Measurements from ENCODE around the gene ATOH7. TPM values are rescaled to one million over a fixed set of nuclear protein-coding genes. Genes with fewer than 3 reads are reported as not detected.
"Not testable (repeated sequence)": the region's sequence is repeated elsewhere in the genome, so short reads cannot be mapped to it uniquely, and the experiment has no call there.

Gene ATOH7
- total RNA-seq, 1 donor from 2014 or later = not detected

DNA sequence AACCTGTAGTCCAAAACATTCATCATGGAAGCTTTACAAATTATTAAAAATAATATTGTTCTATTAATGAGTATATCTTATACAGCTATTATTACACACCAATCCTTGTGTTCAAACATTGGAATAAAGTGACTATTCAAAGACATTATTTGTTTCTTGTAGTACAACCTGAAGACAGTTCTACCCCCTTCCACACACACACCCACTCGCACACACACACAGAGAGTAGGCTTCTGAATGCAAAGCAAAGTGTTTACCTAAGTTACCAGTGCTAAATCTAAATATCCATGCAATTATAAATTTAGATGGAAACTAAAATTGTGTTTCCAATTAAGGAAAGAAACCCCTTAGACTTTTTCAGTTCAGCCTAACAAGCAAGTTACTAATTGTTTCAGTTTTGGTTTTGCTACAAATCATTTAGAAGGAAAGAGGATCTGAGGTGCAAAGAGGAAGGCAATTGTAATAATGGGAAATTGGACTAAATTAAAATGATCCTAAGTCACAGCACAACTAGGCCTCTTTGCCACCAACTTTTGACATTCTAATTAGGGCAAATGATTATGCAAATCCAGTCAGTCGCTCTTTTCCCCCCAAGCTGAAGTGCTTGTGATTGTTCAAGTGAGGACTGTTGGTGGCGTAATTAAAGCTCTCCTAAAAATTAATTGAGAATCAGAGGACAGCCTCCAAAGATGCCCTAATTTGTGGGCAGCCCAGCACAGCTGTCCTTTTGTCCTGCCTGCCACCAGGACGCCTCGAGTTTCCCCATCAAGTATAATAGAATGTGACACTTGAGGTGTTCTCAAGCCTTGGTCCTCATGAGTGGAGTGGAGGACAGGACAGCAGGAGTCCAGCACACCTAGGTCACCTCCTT lies 19.9 kb upstream of the ATOH7 start:
- Mint-ChIP-seq H3K27ac (no peak overlapping the region), H3K27me3 (ENCODE audit: insufficient read depth) (peaks cover 14% of the 10 kb centered on the region), H3K9me3 (no peaks in the 10 kb centered on the region), H3K36me3 (ENCODE audit: low read depth) (no peaks in the 10 kb centered on the region), H3K4me1 (ENCODE audit: low read depth) (peaks cover 4% of the 10 kb centered on the region), H3K4me3 (no peak overlapping the region)
- DNase-seq (ENCODE audit: low spot score) = no peak
- intact Hi-C loops (cut with micrococcal nuclease) = no loop called here

DNA sequence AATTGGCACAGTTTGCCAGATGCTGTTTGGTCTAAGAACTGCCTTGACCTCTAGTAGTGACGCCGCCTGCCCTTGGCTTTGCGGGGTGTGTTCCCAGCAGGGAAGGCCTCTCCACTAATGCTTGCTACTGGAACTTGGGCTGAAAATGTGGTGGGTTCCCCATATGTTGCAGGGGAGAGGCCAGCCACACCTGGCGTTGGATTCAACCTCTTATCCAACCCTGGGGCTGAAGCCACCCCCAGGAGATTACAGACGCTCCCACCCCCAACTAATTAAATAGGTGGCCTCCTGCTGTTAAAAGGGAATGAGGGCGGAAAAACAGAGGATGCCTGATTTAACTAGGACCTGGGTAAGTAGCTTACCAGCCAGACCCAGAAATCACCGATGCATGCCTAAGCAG lies 19.2 kb upstream of the ATOH7 start:
- Mint-ChIP-seq H3K36me3 (ENCODE audit: low read depth) (no peaks in the 10 kb centered on the region), H3K27me3 (ENCODE audit: insufficient read depth) (peaks cover 10% of the 10 kb centered on the region), H3K9me3 (no peaks in the 10 kb centered on the region), H3K27ac (no peak overlapping the region), H3K4me3 (no peak overlapping the region), H3K4me1 (ENCODE audit: low read depth) (peaks cover 4% of the 10 kb centered on the region)
- no peak for DNase-seq (ENCODE audit: low spot score)
- intact Hi-C loops (cut with micrococcal nuclease) = no loop called here

DNA sequence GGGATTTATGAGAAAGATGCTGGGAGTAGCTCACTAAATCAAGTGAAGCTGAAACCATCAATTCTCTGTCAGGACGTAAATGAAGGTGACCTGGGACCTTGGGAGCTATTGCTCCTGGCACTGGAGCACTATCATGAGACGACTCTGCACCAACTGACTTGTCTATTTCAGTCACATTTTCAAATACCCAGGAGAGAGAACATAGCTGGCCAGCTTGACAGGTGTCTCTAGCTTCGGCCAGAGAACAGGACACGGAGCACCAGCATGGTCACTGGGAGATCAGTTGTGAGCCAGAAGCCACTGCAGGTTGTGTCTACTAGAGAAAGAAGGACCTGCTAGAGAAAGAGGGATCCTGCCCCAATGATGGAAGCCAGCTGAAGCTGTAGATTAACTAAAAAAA lies 17.4 kb upstream of the ATOH7 start:
- DNase-seq (ENCODE audit: low spot score) = no peak
- Mint-ChIP-seq H3K9me3 (no peaks in the 10 kb centered on the region), H3K4me3 (no peak overlapping the region), H3K27me3 (ENCODE audit: insufficient read depth) (peaks cover 4% of the 10 kb centered on the region), H3K27ac (no peak overlapping the region), H3K36me3 (ENCODE audit: low read depth) (no peaks in the 10 kb centered on the region), H3K4me1 (ENCODE audit: low read depth) (peaks cover 4% of the 10 kb centered on the region)
- intact Hi-C loops (cut with micrococcal nuclease) = no loop called here

DNA sequence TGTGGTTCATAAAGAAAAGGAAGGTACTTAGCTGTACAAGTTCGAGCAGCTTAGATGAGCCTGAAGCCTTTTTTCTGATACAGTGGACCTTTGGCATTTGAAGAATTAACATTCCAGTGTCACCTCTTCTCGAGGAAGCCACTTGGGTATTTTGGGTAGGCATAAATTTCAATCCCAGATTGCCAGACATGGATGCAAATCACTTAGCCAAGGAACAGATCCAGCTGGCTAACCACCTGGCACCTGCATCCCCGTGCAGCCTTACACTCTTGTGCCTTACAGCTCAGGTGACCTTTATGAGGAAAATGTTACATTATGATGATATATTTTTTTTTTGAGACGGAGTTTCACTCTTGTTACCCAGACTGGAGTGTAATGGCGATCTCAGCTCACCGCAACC lies 16.0 kb upstream of the ATOH7 start:
- intact Hi-C loops (cut with micrococcal nuclease) = no loop called here
- peaks cover 6% of the 10 kb centered on the region for H3K27me3 Mint-ChIP-seq (ENCODE audit: insufficient read depth)
- H3K4me3 Mint-ChIP-seq = no peak overlapping the region
- no peak overlapping the region for H3K27ac Mint-ChIP-seq
- no peaks in the 10 kb centered on the region for H3K9me3 Mint-ChIP-seq
- no peaks in the 10 kb centered on the region for H3K36me3 Mint-ChIP-seq (ENCODE audit: low read depth)
- peaks cover 4% of the 10 kb centered on the region for H3K4me1 Mint-ChIP-seq (ENCODE audit: low read depth)
- DNase-seq (ENCODE audit: low spot score) = no peak

DNA sequence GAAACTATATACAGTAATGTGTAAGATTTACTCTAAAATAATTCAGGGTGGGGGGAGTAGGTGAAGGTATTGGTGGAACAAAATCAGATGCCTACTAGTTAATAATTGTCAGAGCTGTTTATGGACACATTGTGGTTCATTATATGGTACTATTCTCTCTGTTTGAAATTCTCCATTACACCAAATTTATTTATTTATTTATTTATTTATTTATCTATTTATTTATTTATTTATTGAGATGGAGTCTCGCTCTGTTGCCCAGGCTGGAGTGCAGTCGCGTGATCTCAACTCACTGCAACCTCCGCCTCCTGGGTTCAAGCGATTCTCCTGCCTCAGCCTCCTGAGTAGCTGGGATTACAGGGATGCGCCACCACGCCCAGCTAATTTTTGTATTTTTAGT lies 14.5 kb upstream of the ATOH7 start:
- H3K4me1 Mint-ChIP-seq (ENCODE audit: low read depth); H3K9me3 Mint-ChIP-seq; DNase-seq (ENCODE audit: low spot score); intact Hi-C loops (cut with micrococcal nuclease); H3K27ac Mint-ChIP-seq; H3K27me3 Mint-ChIP-seq (ENCODE audit: insufficient read depth); H3K4me3 Mint-ChIP-seq; H3K36me3 Mint-ChIP-seq (ENCODE audit: low read depth): not testable (repeated sequence)

DNA sequence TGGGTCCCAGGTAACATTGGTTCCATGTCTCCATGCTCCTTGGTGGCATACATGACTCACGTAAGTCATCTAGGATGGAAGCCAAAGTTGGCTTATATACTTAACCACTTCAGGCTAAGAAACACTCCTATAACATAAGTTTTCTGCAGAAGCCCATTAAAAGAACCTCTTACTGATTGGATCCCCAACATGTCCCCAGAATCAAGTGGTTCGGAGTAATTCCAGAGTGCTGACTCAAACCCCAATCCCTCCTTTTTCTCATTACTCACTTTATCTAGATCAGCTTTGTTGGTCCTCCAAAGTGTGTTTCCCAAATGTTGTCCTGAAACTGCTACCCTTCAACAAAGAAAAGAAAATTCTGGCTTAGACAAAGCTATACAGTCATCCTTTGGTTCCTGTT lies 10.1 kb upstream of the ATOH7 start:
- intact Hi-C loops (cut with micrococcal nuclease) = no loop called here
- Mint-ChIP-seq H3K27me3 (ENCODE audit: insufficient read depth) (peaks cover 5% of the 10 kb centered on the region), H3K4me3 (no peak overlapping the region), H3K27ac (no peak overlapping the region), H3K36me3 (ENCODE audit: low read depth) (no peaks in the 10 kb centered on the region), H3K4me1 (ENCODE audit: low read depth) (no peaks in the 10 kb centered on the region), H3K9me3 (no peaks in the 10 kb centered on the region)
- no peak for DNase-seq (ENCODE audit: low spot score)

DNA sequence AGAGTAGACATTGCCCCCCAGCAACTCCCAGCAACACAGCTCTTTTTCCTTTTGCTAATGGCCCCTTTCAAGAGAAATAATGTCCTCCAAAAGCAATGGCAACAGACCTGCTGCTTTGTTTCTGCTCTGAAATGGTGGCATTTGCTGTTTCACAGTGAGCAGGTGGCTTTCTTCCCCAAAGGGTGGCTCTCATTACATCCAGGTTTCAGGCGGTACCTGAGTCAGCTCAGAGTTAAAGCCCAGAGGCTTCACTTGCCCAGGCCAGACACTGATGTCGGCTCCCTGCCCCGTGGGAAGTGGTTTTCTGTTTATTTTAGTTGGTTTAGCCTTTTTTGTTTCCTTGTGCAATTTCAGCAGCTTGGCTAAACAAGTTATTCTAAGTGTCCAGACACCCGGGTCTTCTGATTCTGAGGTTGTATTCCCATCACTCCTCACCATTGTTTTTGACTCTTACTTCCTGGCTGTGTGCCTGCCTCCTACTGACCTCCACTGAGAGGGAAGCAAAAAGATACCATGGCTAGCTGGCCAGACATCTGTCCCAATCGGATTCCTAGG lies 7.8 kb upstream of the ATOH7 start:
- H3K4me3 Mint-ChIP-seq = no peak overlapping the region

DNA sequence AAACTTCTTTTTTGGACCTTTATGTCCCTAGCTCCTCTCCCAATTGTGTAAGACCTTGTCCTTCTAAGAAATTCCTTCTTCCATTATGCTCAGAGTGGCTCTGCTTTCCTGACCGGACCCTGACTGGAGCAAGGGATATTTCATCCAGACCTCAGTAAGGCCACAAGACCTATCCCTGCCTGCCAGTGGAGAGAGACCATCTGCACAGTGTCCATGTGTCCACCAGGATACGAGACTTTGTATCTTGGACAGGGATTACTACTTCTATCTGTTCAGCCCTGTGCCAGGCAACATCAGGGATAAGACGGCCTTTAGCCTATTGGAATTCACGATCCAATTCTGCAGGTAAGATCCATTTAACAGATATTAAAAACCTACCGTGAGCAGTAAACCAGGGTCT lies 7.2 kb upstream of the ATOH7 start:
- Mint-ChIP-seq H3K4me1 (ENCODE audit: low read depth) (no peaks in the 10 kb centered on the region), H3K27me3 (ENCODE audit: insufficient read depth) (peaks cover 12% of the 10 kb centered on the region), H3K27ac (no peak overlapping the region), H3K4me3 (no peak overlapping the region), H3K9me3 (no peaks in the 10 kb centered on the region), H3K36me3 (ENCODE audit: low read depth) (no peaks in the 10 kb centered on the region)
- no peak for DNase-seq (ENCODE audit: low spot score)
- intact Hi-C loops (cut with micrococcal nuclease) = no loop called here

More for the DNA sequence above, 7.8 kb upstream of the ATOH7 start:
- Mint-ChIP-seq H3K36me3 (ENCODE audit: low read depth) (no peaks in the 10 kb centered on the region), H3K9me3 (no peaks in the 10 kb centered on the region), H3K27ac (no peak overlapping the region), H3K27me3 (ENCODE audit: insufficient read depth) (peaks cover 12% of the 10 kb centered on the region), H3K4me1 (ENCODE audit: low read depth) (no peaks in the 10 kb centered on the region)
- intact Hi-C loops (cut with micrococcal nuclease) = no loop called here
- DNase-seq (ENCODE audit: low spot score) = no peak

DNA sequence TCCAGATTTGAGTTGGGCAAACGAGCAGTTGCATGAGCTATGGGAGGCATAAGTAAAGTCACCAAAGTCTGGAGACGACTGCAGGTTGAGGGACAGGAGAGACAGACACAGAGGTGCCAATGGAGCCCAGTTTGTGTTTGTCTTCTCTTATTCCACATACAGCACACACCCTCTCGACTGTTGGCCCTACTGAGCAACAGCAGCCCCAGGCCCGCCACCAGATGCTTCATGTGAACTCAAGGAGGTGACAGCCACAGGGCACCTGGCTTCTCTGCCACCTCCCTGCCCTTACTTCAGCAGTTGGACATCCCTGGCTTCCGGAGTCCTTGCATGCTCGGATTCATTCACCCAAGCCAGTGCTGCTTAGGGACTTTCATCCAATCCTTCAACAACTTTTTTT lies 6.5 kb upstream of the ATOH7 start:
- Mint-ChIP-seq H3K27ac (no peak overlapping the region), H3K4me1 (ENCODE audit: low read depth) (no peaks in the 10 kb centered on the region), H3K4me3 (no peak overlapping the region), H3K36me3 (ENCODE audit: low read depth) (no peaks in the 10 kb centered on the region), H3K27me3 (ENCODE audit: insufficient read depth) (peaks cover 19% of the 10 kb centered on the region), H3K9me3 (no peaks in the 10 kb centered on the region)
- no peak for DNase-seq (ENCODE audit: low spot score)
- intact Hi-C loops (cut with micrococcal nuclease) = no loop called here

DNA sequence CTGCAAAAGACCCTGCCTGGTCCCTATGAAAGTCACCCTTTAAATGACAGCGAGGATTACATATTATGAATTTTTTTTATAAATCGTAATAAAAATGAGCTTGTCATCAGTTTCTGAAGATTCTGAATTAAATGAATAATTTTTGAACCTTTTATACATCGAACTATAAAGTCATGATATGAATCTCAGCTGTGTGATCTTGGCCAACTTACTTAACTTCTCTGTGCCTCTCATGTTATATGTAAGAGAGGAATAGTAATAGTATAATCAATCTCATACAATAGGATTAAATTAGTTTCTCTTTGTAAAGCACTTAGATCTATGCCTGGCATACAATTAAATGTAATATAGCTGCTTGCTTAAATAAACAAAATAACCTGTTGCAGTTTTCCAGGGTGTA lies 5.3 kb upstream of the ATOH7 start:
- Mint-ChIP-seq H3K36me3 (ENCODE audit: low read depth) (no peaks in the 10 kb centered on the region), H3K4me1 (ENCODE audit: low read depth) (no peaks in the 10 kb centered on the region), H3K27ac (no peak overlapping the region), H3K27me3 (ENCODE audit: insufficient read depth) (peaks cover 28% of the 10 kb centered on the region), H3K9me3 (no peaks in the 10 kb centered on the region), H3K4me3 (no peak overlapping the region)
- no peak for DNase-seq (ENCODE audit: low spot score)
- intact Hi-C loops (cut with micrococcal nuclease) = no loop called here

DNA sequence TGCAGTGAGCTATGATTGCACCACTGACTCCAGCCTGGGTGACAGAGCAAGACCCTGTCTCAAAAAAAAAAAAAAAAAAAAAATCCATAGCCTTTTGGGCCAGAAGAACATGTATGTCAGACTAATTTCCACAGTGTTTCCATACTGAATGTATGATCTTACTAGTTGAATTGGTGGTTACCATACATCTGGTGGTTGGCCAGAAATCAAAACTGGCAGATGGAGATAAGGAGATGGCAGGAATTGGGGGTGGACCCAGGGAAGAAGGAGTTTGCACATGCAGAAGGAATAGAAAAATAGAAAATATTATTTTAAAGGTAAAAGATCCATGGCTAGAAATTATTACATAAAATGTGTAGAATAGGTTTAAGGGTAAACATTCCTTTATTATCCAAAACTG lies 3.7 kb upstream of the ATOH7 start:
- H3K9me3 Mint-ChIP-seq = no peaks in the 10 kb centered on the region
- H3K4me1 Mint-ChIP-seq (ENCODE audit: low read depth) = peaks cover 8% of the 10 kb centered on the region
- H3K4me3 Mint-ChIP-seq = no peak overlapping the region
- no peak for DNase-seq (ENCODE audit: low spot score)
- intact Hi-C loops (cut with micrococcal nuclease) = no loop called here
- H3K36me3 Mint-ChIP-seq (ENCODE audit: low read depth) = no peaks in the 10 kb centered on the region
- H3K27ac Mint-ChIP-seq = no peak overlapping the region
- peaks cover 37% of the 10 kb centered on the region for H3K27me3 Mint-ChIP-seq (ENCODE audit: insufficient read depth)

DNA sequence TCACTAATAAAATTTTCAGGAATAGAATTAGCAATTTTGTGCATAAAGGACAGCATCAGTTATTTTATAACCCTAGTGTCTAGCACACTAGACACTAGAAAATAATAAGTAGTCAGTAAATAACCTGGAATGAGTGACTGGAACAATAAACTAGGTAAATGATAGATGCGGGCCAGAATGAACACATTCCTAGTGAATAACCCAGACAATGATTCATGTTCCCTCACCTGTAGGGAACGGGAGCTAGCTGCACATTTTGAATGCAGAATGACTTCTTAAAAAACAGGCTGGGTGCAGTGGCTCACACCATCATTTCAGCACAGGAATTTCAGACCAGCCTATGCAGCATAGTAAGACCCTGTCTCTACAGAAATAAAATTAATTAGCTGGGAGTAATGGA lies 3.2 kb upstream of the ATOH7 start:
- Mint-ChIP-seq H3K27me3 (ENCODE audit: insufficient read depth) (peaks cover 37% of the 10 kb centered on the region), H3K27ac (no peak overlapping the region), H3K9me3 (no peaks in the 10 kb centered on the region), H3K36me3 (ENCODE audit: low read depth) (no peaks in the 10 kb centered on the region), H3K4me3 (no peak overlapping the region), H3K4me1 (ENCODE audit: low read depth) (peaks cover 8% of the 10 kb centered on the region)
- intact Hi-C loops (cut with micrococcal nuclease) = no loop called here
- no peak for DNase-seq (ENCODE audit: low spot score)

DNA sequence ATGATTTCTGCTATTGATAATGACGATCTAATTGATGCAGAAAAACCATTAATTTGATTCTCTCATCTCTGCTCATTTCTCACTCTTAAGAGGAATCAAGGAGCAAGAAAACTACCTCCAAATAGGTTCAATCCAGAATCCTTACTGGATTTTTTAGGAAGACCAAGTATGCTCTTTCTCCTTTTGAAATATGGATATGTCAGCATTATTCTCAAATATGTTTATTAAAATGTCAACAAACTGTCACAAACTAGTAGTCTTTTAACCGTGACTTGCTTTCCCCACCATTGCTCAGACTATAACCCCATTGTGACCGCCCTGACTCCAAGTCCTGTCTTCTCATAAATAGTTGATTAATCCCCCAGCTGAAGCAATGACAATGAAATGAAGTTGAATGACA lies 1.1 kb upstream of the ATOH7 start:
- H3K27me3 Mint-ChIP-seq (ENCODE audit: insufficient read depth) = peaks cover 55% of the 10 kb centered on the region
- intact Hi-C loops (cut with micrococcal nuclease) = loop anchor here (5.0 kb wide), 1 partner anchor 99 kb away; the partner anchor contains the start of genes HNRNPH3 and PBLD
- H3K27ac Mint-ChIP-seq = no peak overlapping the region
- no peak overlapping the region for H3K4me3 Mint-ChIP-seq
- H3K9me3 Mint-ChIP-seq = no peaks in the 10 kb centered on the region
- no peaks in the 10 kb centered on the region for H3K36me3 Mint-ChIP-seq (ENCODE audit: low read depth)
- peaks cover 8% of the 10 kb centered on the region for H3K4me1 Mint-ChIP-seq (ENCODE audit: low read depth)
- DNase-seq (ENCODE audit: low spot score) = no peak

All from activated T-helper 1 cell treated with anti-CD3 and anti-CD28 coated beads, Interleukin-12 subunit alpha, Interleukin-12 subunit beta, Interleukin-2, Interleukin-4 antibody, amounts not matched to agents 30 ng/mL and 10 ng/mL and 1 ng/mL, durations not matched to agents 14 hours and 24 hours and 36 hours (primary cell).